WTC11 (cell line): ENCODE results near the gene ASTN2. TPM values are rescaled to one million over a fixed set of nuclear protein-coding genes. Genes with fewer than 3 reads are reported as not detected.

Source experiments
- ATAC-seq: fragments of 200-7000 bp; cut with Tn5 transposase; 2 replicates; pipeline ENCODE4 v1.10.0; 2021; ENCODE audit warnings: mild to moderate bottlenecking, moderate library complexity
- CTCF ChIA-PET: fragments of 300-600 bp; sonication (Branson Sonifier 250); formaldehyde crosslinking; loops from one replicate; lab custom pipeline; 2021; ENCODE audit warnings: antibody characterized with exemption; lab: Charles Lee
- POLR2A ChIA-PET: fragments of 350-600 bp; sonication (Branson Sonifier 250); formaldehyde crosslinking; loops from one replicate; lab custom pipeline; 2021; ENCODE audit warnings: antibody characterized with exemption; lab: Charles Lee
- DNase-seq: peaks from one replicate; pipeline ENCODE4 v3.0.0; 2021; ENCODE audit warnings: low spot score
- H3K27ac Mint-ChIP-seq: 2 replicates; pipeline ENCODE4 v1.8.0; 2021; ENCODE audit warnings: mixed read lengths
- H3K27me3 Mint-ChIP-seq: 2 replicates; pipeline ENCODE4 v1.8.0; 2021; ENCODE audit warnings: low read depth, mild to moderate bottlenecking, moderate library complexity, mixed read lengths
- H3K36me3 Mint-ChIP-seq: 2 replicates; pipeline ENCODE4 v1.8.0; 2021; ENCODE audit warnings: mixed read lengths
- H3K4me1 Mint-ChIP-seq: 2 replicates; pipeline ENCODE4 v1.8.0; 2022; ENCODE audit warnings: mixed read lengths
- H3K4me3 Mint-ChIP-seq: 2 replicates; pipeline ENCODE4 v1.8.0; 2021; ENCODE audit warnings: mild to moderate bottlenecking, moderate library complexity, mixed read lengths
- H3K9me3 Mint-ChIP-seq: 2 replicates; pipeline ENCODE4 v1.8.0; 2021; ENCODE audit warnings: mixed read lengths
- EMX1 ChIP-seq: fragments of 250-450 bp; sonication (Bioruptor Pico); IDR thresholded peaks from 2 replicates; pipeline ENCODE4 v1.8.0; 2021; ENCODE audit warnings: mild to moderate bottlenecking
- JAZF1 ChIP-seq: fragments of 250-450 bp; sonication (Bioruptor Pico); IDR thresholded peaks from 2 replicates; pipeline ENCODE4 v1.9.0; 2021; ENCODE audit warnings: moderate library complexity, mild to moderate bottlenecking, inconsistent platforms
- JUN ChIP-seq: sonication (generic); formaldehyde crosslinking; IDR thresholded peaks from 2 replicates; pipeline ENCODE4 v1.8.0; 2023; ENCODE audit warnings: mild to moderate bottlenecking, missing genetic modification reagents
- MXD4 ChIP-seq: fragments of 250-450 bp; sonication (Bioruptor Pico); IDR thresholded peaks from 2 replicates; pipeline ENCODE4 v1.8.0; 2021; ENCODE audit warnings: mild to moderate bottlenecking, moderate library complexity, borderline replicate concordance
- NFYB ChIP-seq: sonication (generic); formaldehyde crosslinking; conservative IDR thresholded peaks from 2 replicates; pipeline ENCODE4 v1.8.0; 2022; ENCODE audit warnings: low read depth, missing genetic modification reagents
- NR2C2 ChIP-seq: sonication (generic); formaldehyde crosslinking; IDR thresholded peaks from 2 replicates; pipeline ENCODE4 v1.8.0; 2022; ENCODE audit warnings: mild to moderate bottlenecking, missing genetic modification reagents
- RELA ChIP-seq: sonication (generic); formaldehyde crosslinking; IDR thresholded peaks from 2 replicates; pipeline ENCODE4 v1.8.1; 2022; ENCODE audit warnings: missing genetic modification reagents, mild to moderate bottlenecking, borderline replicate concordance
- RORB ChIP-seq: fragments of 250-450 bp; sonication (Bioruptor Pico); IDR thresholded peaks from 2 replicates; pipeline ENCODE4 v1.9.0; 2021; ENCODE audit warnings: mild to moderate bottlenecking
- SMAD4 ChIP-seq: sonication (generic); formaldehyde crosslinking; IDR thresholded peaks from 2 replicates; pipeline ENCODE4 v1.8.0; 2022; ENCODE audit warnings: mild to moderate bottlenecking, missing genetic modification reagents
- USF1 ChIP-seq: sonication (generic); formaldehyde crosslinking; IDR thresholded peaks from 2 replicates; pipeline ENCODE4 v1.8.0; 2022; ENCODE audit warnings: mild to moderate bottlenecking, missing genetic modification reagents
- total RNA-seq: library from RNA; stranded (reverse); gene quantifications from 3 replicates; pipeline ENCODE4 v1.2.3, GENCODE V29; 2021
- TF ChIP-seq, protein P1 (sequence below): sonication (generic); formaldehyde crosslinking; conservative IDR thresholded peaks from 2 replicates; pipeline ENCODE4 v1.8.1; 2022; ENCODE audit warnings: mild to moderate bottlenecking, missing genetic modification reagents
- TF ChIP-seq, protein P2 (sequence below): sonication (generic); formaldehyde crosslinking; IDR thresholded peaks from 2 replicates; pipeline ENCODE4 v1.8.1; 2022; ENCODE audit warnings: low read depth, missing genetic modification reagents, borderline replicate concordance
- TF ChIP-seq, protein P3 (sequence below): sonication (generic); formaldehyde crosslinking; IDR thresholded peaks from 2 replicates; pipeline ENCODE4 v1.8.1; 2023; ENCODE audit warnings: mild to moderate bottlenecking, missing genetic modification reagents, moderate library complexity
- TF ChIP-seq, protein P4 (sequence below): sonication (generic); formaldehyde crosslinking; IDR thresholded peaks from 2 replicates; pipeline ENCODE4 v1.8.0; 2023; ENCODE audit warnings: missing genetic modification reagents

The ASTN2 gene
- total RNA-seq, 1 experiment from 2014 or later, result 16.2 TPM

- H3K36me3 Mint-ChIP-seq, result peaks cover 3% of the 10 kb centered on the region; the same call in 1 of the 2 replicates
- H3K27me3 Mint-ChIP-seq, result no peaks in the 10 kb centered on the region
- ChIA-PET POLR2A (no interaction called here), CTCF (interaction anchor here (2.7 kb wide), 1 partner anchor 73 kb away, joined by 5 read pairs; no protein-coding TSS in a partner anchor)
- H3K9me3 Mint-ChIP-seq, result no peaks in the 10 kb centered on the region
- no peaks in the 10 kb centered on the region for H3K4me1 Mint-ChIP-seq
- H3K27ac Mint-ChIP-seq, result no peak overlapping the region
- H3K4me3 Mint-ChIP-seq, result no peak overlapping the region
- DNase-seq (no peak), ATAC-seq (no peak)
- TF ChIP-seq NR2C2 (CRISPR knock-in tag) (no peak), RELA (CRISPR knock-in tag) (no peak)
Measured at GRCh38 chr9:116422119-116422979, 992.5 kb downstream of the ASTN2 start.

DNA sequence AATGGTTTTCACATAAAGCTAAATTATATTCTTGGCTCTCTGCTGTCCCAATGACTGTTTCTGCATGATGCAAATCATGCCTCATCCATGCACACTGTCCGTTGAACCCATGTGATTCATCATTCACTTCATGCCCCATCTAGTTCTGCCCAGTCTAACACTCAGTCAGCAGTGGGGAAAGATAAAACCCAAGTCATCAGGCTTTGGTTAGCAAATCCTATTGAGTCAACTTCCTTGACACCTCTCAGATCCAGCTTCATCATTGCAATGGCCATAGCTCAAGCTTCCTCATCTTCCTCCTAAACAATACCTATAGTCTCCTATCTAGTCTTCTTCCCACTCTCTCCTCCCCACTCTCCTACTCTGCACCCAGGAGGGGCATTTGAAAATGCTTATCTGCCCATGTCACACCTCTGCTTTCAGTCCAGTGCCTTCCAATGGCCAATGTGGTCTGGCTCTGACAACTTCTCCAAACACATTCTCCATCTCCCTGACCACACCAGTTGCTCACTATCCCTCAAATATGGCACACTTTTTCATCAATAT lies 993.8 kb downstream of the ASTN2 start:
- TF ChIP-seq, protein P1, sequence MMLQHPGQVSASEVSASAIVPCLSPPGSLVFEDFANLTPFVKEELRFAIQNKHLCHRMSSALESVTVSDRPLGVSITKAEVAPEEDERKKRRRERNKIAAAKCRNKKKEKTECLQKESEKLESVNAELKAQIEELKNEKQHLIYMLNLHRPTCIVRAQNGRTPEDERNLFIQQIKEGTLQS, result no peak
- TF ChIP-seq EMX1 (CRISPR knock-in tag), result no peak
- ChIA-PET POLR2A (no interaction called here), CTCF (no interaction called here)
- H3K4me3 Mint-ChIP-seq, result no peak overlapping the region
- ATAC-seq, result no peak
- no peaks in the 10 kb centered on the region for H3K4me1 Mint-ChIP-seq
- no peak overlapping the region for H3K27ac Mint-ChIP-seq
- H3K27me3 Mint-ChIP-seq, result no peaks in the 10 kb centered on the region
- H3K36me3 Mint-ChIP-seq, result peaks cover 3% of the 10 kb centered on the region; the same call in 1 of the 2 replicates
- DNase-seq, result no peak
- H3K9me3 Mint-ChIP-seq, result no peaks in the 10 kb centered on the region

DNA sequence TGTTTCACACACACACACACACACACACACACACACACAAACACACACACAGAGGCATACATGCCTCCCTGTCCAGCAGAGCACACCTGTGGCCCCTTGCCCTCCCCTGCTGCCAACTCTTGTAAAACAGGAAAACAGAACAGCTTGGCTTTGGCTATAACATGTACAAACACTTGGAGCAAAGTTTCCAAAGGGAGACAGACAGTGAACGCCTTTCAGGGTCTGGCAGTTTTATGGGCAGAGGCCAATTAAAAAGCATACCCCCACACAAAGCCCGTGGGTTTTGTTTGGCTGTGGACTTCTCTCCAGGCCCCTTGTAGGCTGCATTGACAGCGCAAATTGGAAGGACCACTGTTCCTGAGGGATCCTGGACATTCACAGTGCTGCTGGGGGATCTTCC lies 995.7 kb downstream of the ASTN2 start:
- Mint-ChIP-seq H3K9me3 (no peaks in the 10 kb centered on the region), H3K27me3 (no peaks in the 10 kb centered on the region), H3K4me1 (0 out of 2 replicates have a peak, but pooled peaks cover 4% of the 10 kb centered on the region), H3K4me3 (no peak overlapping the region), H3K36me3 (no peaks in the 10 kb centered on the region; the same call in 1 of the 2 replicates), H3K27ac (no peak overlapping the region)
- TF ChIP-seq, protein P2, sequence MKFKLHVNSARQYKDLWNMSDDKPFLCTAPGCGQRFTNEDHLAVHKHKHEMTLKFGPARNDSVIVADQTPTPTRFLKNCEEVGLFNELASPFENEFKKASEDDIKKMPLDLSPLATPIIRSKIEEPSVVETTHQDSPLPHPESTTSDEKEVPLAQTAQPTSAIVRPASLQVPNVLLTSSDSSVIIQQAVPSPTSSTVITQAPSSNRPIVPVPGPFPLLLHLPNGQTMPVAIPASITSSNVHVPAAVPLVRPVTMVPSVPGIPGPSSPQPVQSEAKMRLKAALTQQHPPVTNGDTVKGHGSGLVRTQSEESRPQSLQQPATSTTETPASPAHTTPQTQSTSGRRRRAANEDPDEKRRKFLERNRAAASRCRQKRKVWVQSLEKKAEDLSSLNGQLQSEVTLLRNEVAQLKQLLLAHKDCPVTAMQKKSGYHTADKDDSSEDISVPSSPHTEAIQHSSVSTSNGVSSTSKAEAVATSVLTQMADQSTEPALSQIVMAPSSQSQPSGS (CRISPR knock-in tag), result no peak
- TF ChIP-seq, protein P3, sequence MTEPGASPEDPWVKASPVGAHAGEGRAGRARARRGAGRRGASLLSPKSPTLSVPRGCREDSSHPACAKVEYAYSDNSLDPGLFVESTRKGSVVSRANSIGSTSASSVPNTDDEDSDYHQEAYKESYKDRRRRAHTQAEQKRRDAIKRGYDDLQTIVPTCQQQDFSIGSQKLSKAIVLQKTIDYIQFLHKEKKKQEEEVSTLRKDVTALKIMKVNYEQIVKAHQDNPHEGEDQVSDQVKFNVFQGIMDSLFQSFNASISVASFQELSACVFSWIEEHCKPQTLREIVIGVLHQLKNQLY (CRISPR knock-in tag), result no peak
- no peak for TF ChIP-seq JAZF1
- CTCF ChIA-PET, result no interaction called here
- POLR2A ChIA-PET, result no interaction called here
- DNase-seq (no peak), ATAC-seq (no peak)

GRCh38 chr9:116417464-116417863 lies 997.4 kb downstream of the ASTN2 start:
- Mint-ChIP-seq H3K27ac (no peak overlapping the region), H3K27me3 (no peaks in the 10 kb centered on the region), H3K36me3 (no peaks in the 10 kb centered on the region; the same call in 1 of the 2 replicates), H3K4me1 (0 out of 2 replicates have a peak, but pooled peaks cover 4% of the 10 kb centered on the region), H3K9me3 (no peaks in the 10 kb centered on the region), H3K4me3 (no peak overlapping the region)
- ChIA-PET POLR2A (no interaction called here), CTCF (no interaction called here)
- TF ChIP-seq, protein P4, sequence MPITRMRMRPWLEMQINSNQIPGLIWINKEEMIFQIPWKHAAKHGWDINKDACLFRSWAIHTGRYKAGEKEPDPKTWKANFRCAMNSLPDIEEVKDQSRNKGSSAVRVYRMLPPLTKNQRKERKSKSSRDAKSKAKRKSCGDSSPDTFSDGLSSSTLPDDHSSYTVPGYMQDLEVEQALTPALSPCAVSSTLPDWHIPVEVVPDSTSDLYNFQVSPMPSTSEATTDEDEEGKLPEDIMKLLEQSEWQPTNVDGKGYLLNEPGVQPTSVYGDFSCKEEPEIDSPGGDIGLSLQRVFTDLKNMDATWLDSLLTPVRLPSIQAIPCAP (CRISPR knock-in tag), result no peak
- TF ChIP-seq NFYB (CRISPR knock-in tag), result no peak
- TF ChIP-seq JUN (CRISPR knock-in tag), result no peak
- no peak for TF ChIP-seq SMAD4 (CRISPR knock-in tag)
- TF ChIP-seq USF1 (CRISPR knock-in tag), result no peak
- TF ChIP-seq, protein P3 (CRISPR knock-in tag), result no peak
- TF ChIP-seq MXD4 (CRISPR knock-in tag), result no peak
- no peak for TF ChIP-seq RORB (CRISPR knock-in tag)
- no peak for TF ChIP-seq JAZF1
- ATAC-seq (no peak), DNase-seq (no peak)
